Activated CD4-positive, alpha-beta T cell treated with anti-CD3 and anti-CD28 coated beads, Interleukin-2, amount 50 U/mL, for 1 hour (primary cell): Measurements from ENCODE around the gene MIB1.
A peak's percentile ranks its signal among the peaks of the same experiment; 100 is the strongest.
"Not testable (repeated sequence)": the region's sequence is repeated elsewhere in the genome, so short reads cannot be mapped to it uniquely, and the experiment has no call there.

Experiments used
- DNase-seq: peaks from one replicate; pipeline ENCODE4 v3.0.0-alpha.2; 2020

Gene MIB1

DNA sequence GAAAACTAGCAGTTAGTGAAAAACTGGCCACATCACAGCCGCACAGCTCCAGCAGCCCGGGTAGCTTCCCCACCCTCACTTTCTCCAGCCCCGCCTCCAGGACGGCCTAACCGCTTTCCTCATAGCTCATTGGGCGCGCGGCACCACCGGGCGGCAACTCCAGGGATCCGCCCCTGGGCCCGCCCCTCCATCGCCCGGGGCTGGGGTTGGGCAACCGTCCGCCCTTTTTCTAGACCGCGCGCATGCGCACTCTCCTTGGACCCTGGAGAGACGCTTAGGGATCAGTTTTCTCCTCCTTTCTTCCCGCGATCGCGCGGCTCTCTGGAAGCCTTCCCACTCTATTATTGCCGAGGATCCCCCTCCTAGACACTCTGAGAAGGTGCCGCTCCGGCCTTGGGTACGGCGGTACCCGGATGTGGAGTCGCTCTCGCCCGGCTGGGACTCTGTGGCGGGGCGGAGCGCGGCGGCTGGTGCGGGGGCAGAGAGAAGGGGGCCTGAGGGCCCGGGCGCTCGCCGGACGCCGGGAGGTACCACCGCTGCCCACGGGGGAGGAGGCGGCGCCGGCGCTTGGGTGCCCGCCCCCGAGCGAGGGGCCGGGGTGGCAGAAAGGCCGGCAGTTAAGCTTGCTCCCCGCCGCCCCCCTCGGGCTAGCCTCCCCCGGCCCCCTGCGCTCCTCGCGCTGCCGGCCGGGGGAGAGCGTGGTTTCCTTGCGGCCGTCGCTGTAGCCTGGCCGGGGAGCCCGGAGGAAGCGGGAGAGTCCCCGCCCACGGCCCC lies at the start of gene MIB1:
Gene MIB1, plus strand, starts transcription at position 255 of the 774 bp plus-strand sequence. CDS start 792 bp downstream, outside the sequence.
- DNase-seq: peak; percentile 99

- no peak for DNase-seq
These were observed 47.3 kb upstream of the MIB1 start for GRCh38 chr18:21693322-21693721.

DNA sequence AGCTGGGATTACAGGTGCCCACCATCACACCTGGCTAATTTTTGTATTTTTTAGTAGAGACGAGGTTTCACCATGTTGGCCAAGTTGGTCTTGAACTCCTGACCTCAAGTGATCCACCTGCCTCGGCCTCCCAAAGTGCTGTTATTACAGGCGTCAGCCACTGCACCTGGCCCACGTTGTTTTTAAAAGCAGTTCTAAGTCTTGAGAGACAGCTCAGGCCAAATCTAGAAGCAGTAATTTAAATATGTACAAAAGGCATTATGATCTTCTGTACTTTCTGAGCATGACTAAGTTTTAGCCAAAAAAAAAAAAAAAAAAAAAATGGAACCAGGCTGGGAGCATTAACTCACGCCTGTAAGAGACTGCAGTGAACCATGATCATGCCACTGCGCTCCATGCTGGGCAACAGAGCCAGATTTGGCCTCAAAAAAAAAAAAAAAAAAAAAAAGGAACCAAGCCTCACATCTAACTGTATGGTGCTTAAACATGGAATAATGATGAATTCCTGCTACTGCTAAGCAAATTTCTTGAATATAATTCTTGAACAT lies 40.0 kb upstream of the MIB1 start:
- no peak for DNase-seq

DNA sequence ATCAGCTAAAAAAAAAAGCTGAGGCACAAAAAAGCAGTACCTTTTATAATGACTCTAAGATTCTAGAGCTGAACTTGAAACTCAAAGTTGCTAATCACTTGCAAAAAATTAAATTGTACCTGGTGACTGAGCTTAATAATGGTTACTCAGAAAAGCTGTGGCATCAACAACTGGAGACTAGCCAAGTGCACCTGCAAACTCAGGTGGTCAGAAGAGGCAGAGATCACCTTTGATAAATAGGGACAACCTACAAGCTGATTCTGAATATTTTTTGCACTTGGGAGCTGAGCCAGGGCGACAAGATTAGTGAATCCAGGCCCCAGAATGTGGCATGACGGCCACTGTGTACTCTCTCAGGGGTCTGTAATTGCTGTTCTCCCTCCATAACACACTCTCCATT lies 39.0 kb upstream of the MIB1 start:
- DNase-seq: no peak

DNA sequence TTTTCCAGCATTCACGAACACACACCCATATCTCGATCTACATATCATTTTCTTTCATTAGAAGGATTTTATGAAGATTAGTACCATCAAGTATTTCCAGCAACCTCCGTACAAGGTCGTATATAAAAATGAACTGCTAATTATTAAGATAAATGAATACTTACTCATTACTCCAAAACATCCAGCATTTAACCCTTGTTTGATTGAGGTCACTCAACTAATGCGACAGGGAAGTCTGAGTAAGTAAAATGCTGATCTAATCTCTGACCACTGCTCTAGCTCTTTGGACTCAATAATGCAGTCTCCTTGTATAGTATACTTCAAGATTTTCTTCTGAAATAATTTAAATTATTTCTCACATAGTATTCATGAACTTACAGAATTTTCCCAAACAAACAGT lies 38.0 kb upstream of the MIB1 start:
- no peak for DNase-seq

- DNase-seq: peak; percentile 15
These were observed 37.3 kb upstream of the MIB1 start for GRCh38 chr18:21703241-21703820.

- DNase-seq: peak; percentile 92
These were observed 35.8 kb upstream of the MIB1 start, which contains the start of gene ABHD3 for GRCh38 chr18:21704603-21705364. Gene ABHD3, minus strand, starts transcription at chr18:21704774. Its CDS starts 109 bp downstream, at chr18:21704665.

GRCh38 chr18:21706386-21706865 lies 34.2 kb upstream of the MIB1 start:
- no peak for DNase-seq

- not testable (repeated sequence) for DNase-seq
These were observed 33.5 kb upstream of the MIB1 start for GRCh38 chr18:21707130-21707529.

DNA sequence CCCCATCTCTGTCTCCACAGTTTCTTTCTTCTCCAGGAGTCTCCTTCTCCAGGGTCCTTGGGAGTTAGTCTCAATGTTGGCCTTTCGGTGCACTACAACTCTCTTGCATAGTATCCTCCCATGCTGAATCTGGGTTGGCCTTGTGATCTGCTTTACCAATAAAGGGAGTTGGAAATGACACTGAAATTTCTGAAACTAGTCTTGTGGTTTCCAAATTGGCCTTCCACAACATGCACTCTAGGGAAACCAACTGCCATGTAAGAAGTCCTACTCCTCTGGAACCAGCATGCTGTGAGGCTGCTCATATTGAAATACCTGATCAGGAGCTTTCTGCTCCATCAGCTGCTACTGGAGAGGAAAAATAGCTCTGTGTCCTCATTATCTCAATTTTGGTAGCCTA lies 26.1 kb upstream of the MIB1 start:
- DNase-seq: no peak

DNA sequence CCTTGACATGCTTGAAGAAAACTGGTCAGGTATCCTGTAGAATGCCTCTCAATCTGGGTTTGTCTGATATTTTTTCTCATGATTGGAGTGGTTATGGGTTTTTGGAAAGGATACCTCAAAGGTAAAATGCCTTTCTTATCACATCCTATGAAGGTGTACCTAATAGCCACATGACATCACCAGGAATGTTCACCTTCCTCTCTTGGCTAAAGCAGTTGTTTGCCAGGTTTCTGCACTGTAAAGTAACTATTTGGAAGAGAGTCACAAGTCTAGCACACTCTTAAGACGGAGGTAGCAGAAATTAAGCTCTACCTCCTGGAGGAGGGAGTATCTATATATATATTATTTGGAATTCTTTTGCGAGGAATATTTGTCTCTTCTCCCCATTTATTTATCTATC lies 17.9 kb upstream of the MIB1 start:
- DNase-seq: no peak

DNA sequence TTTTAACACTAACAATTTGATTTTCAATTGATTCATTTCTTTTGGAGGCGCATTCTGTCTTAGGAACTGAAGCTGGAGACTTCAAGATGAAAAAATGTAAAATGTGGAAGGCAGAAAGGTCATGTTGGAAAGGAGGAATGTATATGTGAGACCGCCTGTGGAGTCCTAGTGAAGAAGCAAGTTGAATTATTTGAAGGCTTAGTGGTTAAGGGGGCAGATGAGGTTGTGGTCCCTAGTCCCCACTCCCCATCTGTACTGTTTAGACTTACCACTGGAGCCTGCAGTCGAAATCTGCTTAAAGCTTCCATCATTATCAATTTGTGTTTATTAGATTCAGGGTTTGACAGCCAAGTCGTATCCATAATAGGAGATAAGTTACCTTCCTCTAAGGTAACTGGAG lies 15.4 kb upstream of the MIB1 start:
- no peak for DNase-seq

- no peak for DNase-seq
These were observed 12.9 kb upstream of the MIB1 start for GRCh38 chr18:21727702-21728101.

GRCh38 chr18:21733011-21733410 lies 7.6 kb upstream of the MIB1 start:
- no peak for DNase-seq

GRCh38 chr18:21735452-21736015 lies 5.1 kb upstream of the MIB1 start:
- DNase-seq: peak; percentile 55

DNA sequence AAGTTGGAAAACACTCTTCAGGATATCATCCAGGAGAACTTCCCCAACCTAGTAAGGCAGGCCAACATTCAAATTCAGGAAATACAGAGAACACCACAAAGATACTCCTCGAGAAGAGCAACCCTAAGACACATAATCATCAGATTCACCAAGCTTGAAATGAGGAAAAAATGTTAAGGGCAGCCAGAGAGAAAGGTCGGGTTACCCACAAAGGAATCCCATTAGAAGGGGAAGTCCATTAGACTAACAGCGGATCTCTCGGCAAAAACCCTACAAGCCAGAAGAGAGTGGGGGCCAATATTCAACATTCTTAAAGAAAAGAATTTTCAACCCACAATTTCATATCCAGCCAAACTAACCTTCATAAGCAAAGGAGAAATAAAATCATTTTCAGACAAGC lies 3.7 kb upstream of the MIB1 start:
- DNase-seq: not testable (repeated sequence)

DNA sequence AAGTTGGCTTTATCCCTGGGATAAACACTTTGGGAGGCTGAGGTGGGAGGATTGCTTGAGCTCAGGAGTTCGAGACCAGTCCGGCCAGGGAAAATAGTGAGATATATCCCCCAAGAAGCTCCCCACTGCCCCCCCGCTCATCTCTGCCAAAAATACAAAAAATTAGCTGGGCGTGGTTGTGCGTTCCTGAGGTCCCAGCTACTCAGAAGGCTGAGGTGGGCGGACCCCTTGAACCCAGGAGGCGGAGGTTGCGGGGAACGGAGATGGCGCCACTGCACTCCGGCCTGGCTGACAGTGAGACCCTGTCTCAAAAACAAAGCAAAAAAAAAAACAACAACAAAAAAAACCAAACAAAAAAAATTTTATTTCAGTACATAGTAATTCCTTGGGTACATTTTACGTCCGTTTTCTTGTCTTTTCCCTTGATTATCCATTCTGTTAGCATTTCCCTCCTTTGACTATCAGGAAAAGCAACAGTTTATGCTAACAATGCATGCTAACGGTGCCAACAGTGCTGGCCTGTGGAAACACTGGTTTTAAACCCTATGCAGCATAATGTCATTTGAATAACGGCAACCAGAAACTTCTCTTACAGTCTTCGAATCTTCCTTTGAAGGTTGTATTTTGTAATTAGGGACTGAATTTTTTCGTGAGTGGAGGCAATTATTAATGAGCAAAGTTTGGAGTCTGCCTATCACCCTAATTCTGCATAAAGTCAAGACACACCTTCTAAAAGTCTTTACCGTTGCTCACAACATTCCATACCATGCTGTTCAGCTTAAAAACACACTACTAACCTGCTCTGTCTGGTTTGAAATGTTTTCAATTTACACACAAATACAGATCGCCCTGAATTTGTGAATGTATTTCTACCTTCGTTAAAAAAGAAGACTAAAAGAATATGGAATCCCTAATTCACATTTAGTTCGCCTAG lies 721 bp upstream of the MIB1 start:
- no peak for DNase-seq

DNA sequence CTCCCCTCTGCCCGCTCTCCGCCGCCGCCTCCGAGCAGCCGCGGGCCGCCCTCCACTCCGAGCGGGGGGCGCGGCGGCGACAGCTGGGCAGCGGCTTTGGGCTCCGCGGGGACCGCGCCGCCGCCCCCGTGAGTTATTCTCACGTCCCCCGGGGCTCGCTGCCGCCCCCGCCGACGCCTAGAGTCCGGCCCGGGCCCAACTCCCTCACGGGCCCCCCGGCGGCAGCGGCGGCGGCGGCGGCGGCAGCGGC lies 645 bp downstream of the MIB1 start:
- DNase-seq: peak; percentile 27

- DNase-seq: peak; percentile 18
These were observed 1.1 kb downstream of the MIB1 start for GRCh38 chr18:21741562-21742314.

DNA sequence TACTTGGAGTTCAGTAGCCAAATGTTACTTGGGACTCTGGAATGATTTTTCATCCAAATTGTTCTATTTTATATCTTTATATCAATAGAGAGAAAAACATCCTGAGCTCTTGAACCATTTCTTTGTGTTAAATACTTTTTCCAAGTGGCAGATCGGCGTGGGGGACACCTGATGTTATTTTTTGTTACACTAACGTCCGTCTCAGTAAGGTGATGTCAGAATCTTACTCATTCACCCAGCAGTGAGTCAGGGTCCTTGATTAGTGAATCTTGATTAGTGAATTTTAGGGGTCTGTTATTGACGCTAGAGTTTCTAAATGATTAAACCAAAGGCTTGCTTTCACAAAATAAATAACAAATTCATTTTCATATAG lies 1.7 kb downstream of the MIB1 start:
- DNase-seq: no peak

GRCh38 chr18:21743166-21743832 lies 2.7 kb downstream of the MIB1 start:
- no peak for DNase-seq
